Ascending aorta (tissue), 2 donors: ENCODE measurements around the gene NEK6. TPM values are rescaled to one million over a fixed set of nuclear protein-coding genes. Genes with fewer than 3 reads are reported as not detected.
"Not testable (repeated sequence)": the region's sequence is repeated elsewhere in the genome, so short reads cannot be mapped to it uniquely, and the experiment has no call there.

ENCODE experiments used
- DNase-seq, 2 donors: peaks; one replicate each; pipeline ENCODE4 v3.0.0-alpha.2; 2019; ENCODE audit warnings: low spot score in 2 of 2
- H3K27ac ChIP-seq, 2 donors: fragments of 200-600 bp; sonication (generic); one replicate each; pipeline ENCODE4 v1.5.1; 2016 to 2017; ENCODE audit warnings: mild to moderate bottlenecking in 1 of 2
- H3K27me3 ChIP-seq: fragments of 200-600 bp; sonication (generic); one replicate; pipeline ENCODE4 v1.5.1; 2017
- H3K36me3 ChIP-seq, 2 donors: fragments of 200-600 bp; sonication (generic); one replicate each; pipeline ENCODE4 v1.5.1; 2016
- H3K4me1 ChIP-seq, 2 donors: fragments of 200-600 bp; sonication (generic); one replicate each; pipeline ENCODE4 v1.5.1; 2016 to 2017; ENCODE audit warnings: mild to moderate bottlenecking in 1 of 2
- H3K4me3 ChIP-seq, 2 donors: fragments of 200-600 bp; sonication (generic); one replicate each; pipeline ENCODE4 v1.5.1; 2016 to 2017; ENCODE audit warnings: mild to moderate bottlenecking in 1 of 2
- H3K9me3 ChIP-seq, 2 donors: fragments of 200-600 bp; sonication (generic); one replicate each; pipeline ENCODE4 v1.5.1; 2016
- intact Hi-C: fragments of 100-400 bp; cut with DNase I; formaldehyde crosslinking; loops from one replicate; pipeline ENCODE4 v1.15.1; 2023
- total RNA-seq: library from RNA; depleted of rRNA; stranded (reverse); fragments of >200 nt; gene quantifications from one replicate; pipeline ENCODE4 v1.1.0, GENCODE V29; 2016
- TF ChIP-seq, protein P1 (sequence below), 3 experiments: fragments of 200-600 bp in 2 of 3; fragments of 450-650 bp in 1 of 3; sonication (generic) in 2 of 3; IDR thresholded peaks; one replicate each; pipeline ENCODE4 v1.5.1; 2016 to 2019; ENCODE audit warnings: antibody characterized with exemption in 3 of 3, mild to moderate bottlenecking in 1 of 3, moderate library complexity in 1 of 3

NEK6 gene
- total RNA-seq, 1 donor from 2014 or later = 6.7 TPM

DNA sequence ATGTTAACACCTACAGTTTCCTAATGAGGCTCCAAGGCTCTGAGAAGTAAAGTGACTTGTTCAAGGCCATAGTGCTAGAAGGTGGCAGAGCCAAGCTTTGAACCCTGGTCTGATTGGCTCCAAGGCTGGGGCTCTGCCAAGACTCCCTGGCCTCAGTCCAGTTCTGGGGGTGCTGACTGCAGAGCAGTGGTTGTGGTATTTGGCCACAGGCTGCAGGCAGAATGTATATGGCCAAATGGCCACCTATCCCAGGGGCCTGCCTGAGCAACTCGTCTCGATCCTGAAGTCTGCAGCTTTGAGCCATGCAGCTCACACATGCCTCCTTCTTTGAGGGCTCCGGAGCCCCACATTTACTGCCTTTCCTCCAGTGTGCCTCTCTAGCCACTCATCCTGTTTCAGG, 9.7 kb upstream of the NEK6 start:
- intact Hi-C loops = loop anchor here (10.0 kb wide), 1 partner anchor 123 kb away; no protein-coding TSS in a partner anchor
- Histone ChIP-seq H3K27me3 (no peaks in the 10 kb centered on the region), H3K27ac (no peak overlapping the region), H3K4me3 (no peak overlapping the region), H3K4me1 (no peaks in the 10 kb centered on the region), H3K36me3 (no peaks in the 10 kb centered on the region), H3K9me3 (no peaks in the 10 kb centered on the region)
- TF ChIP-seq, protein P1, sequence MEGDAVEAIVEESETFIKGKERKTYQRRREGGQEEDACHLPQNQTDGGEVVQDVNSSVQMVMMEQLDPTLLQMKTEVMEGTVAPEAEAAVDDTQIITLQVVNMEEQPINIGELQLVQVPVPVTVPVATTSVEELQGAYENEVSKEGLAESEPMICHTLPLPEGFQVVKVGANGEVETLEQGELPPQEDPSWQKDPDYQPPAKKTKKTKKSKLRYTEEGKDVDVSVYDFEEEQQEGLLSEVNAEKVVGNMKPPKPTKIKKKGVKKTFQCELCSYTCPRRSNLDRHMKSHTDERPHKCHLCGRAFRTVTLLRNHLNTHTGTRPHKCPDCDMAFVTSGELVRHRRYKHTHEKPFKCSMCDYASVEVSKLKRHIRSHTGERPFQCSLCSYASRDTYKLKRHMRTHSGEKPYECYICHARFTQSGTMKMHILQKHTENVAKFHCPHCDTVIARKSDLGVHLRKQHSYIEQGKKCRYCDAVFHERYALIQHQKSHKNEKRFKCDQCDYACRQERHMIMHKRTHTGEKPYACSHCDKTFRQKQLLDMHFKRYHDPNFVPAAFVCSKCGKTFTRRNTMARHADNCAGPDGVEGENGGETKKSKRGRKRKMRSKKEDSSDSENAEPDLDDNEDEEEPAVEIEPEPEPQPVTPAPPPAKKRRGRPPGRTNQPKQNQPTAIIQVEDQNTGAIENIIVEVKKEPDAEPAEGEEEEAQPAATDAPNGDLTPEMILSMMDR (IDR thresholded peaks at IDR 0.05) = no peak
- DNase-seq = no peak

DNA sequence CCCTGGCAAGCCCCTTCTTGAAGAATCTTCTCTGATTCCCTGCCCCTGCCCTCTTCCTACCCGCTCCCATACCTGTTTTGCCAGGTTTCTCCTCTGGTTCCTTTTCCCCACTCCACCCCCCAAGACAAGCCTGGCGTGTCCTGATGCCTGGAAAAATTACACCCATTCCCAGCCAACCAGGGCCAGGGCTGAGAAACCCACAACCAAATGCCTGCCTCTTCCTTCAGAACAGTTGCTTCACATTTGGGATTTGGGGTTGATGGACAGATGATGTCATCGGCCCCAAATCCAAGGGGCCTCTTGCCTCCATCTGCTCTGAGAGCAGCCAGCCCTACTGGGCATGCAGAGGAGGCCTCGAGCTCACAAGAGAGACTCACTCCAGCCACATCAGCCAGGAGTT, 8.8 kb upstream of the NEK6 start:
- no peaks in the 10 kb centered on the region for H3K36me3 ChIP-seq
- no peak overlapping the region for H3K27ac ChIP-seq
- H3K9me3 ChIP-seq = no peaks in the 10 kb centered on the region
- H3K27me3 ChIP-seq = no peaks in the 10 kb centered on the region
- intact Hi-C loops = loop anchor here (10.0 kb wide), 1 partner anchor 124 kb away; no protein-coding TSS in a partner anchor
- no peaks in the 10 kb centered on the region for H3K4me1 ChIP-seq
- DNase-seq = no peak
- no peak overlapping the region for H3K4me3 ChIP-seq
- TF ChIP-seq, protein P1 (IDR thresholded peaks at IDR 0.05) = no peak

DNA sequence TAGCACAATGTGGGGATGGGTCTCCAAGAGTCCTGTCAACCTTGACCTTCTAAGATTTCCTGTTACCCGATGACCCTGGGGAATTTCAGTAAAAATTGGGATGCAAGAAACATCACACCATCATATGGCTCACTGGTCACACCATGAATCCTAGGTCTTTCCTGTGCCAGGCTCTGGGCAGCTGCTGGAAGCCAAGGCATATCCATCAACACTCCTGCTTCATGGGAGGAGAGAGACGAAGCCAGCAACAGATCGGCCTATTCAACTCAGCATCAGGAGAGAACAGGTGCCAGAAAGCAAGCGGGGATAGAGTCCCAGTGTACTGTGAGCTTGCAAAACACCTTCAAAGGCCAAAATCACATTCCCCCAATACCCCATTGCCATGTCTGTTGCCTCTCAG, 6.5 kb upstream of the NEK6 start:
- Histone ChIP-seq H3K27ac (no peak overlapping the region), H3K27me3 (no peaks in the 10 kb centered on the region), H3K4me1 (no peaks in the 10 kb centered on the region), H3K36me3 (no peaks in the 10 kb centered on the region), H3K9me3 (no peaks in the 10 kb centered on the region), H3K4me3 (no peak overlapping the region)
- intact Hi-C loops = no loop called here
- TF ChIP-seq, protein P1 (IDR thresholded peaks at IDR 0.05) = no peak
- DNase-seq = no peak

DNA sequence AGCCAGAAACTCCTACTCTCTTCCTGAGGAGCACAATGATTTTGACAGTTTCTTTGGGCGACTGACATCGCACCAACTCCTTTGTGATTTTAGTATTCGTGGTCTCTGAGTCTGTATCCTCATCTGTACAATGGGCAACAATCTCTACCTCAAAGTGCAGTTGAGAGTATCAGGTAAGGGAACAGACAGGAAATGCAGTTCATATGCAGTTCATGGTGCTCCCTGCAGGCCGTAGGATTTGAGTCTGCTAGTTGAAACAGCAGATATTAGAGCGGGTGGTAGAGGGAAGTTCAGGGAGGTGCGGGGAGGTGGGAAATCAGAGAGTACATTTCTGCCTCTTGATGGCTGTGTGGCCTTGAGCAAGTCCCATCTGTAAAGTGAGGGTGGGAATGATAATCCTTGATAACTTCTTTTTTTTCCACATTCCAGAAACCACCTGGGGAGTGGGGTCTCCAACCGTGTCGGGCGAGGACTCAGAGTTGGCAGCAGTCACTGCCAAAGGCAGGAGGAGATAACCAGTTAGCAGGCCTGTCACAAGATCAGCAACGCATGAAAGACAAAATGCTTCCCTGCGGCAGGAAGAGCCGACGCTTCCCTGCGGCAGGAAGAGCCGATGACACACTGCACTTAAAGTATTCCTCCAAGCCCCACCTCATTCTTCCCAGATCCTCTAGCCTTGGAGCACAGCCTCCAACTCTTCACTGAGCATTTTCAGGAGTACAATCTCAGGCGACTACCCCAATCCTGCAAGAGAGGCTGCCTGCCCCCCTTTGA, 6.0 kb upstream of the NEK6 start:
- H3K4me1 ChIP-seq = no peaks in the 10 kb centered on the region
- no peaks in the 10 kb centered on the region for H3K9me3 ChIP-seq
- H3K36me3 ChIP-seq = no peaks in the 10 kb centered on the region
- no peak overlapping the region for H3K27ac ChIP-seq
- H3K4me3 ChIP-seq = no peak overlapping the region
- intact Hi-C loops = no loop called here
- H3K27me3 ChIP-seq = no peaks in the 10 kb centered on the region
- TF ChIP-seq, protein P1 (IDR thresholded peaks at IDR 0.05) = no peak
- DNase-seq = no peak

DNA sequence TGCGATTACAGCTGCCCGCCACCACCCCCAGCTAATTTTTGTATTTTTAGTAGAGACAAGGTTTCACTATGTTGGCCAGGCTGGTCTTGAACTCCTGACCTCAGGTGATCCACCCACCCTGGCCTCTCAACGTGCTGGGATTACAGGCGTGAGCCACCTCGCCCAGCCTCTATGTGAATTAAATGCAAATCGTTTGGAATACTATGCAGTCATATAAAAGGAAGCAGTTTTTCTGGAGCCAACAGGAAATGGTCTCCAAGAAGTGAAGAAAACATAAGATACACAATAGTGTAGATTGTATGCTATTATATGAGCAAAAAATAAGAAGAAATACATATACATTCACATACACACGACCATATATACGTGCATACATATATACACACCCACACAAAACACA, 4.9 kb upstream of the NEK6 start:
- H3K9me3 ChIP-seq, intact Hi-C loops, H3K36me3 ChIP-seq, H3K4me1 ChIP-seq, H3K27me3 ChIP-seq, DNase-seq, H3K4me3 ChIP-seq, H3K27ac ChIP-seq: not testable (repeated sequence)

DNA sequence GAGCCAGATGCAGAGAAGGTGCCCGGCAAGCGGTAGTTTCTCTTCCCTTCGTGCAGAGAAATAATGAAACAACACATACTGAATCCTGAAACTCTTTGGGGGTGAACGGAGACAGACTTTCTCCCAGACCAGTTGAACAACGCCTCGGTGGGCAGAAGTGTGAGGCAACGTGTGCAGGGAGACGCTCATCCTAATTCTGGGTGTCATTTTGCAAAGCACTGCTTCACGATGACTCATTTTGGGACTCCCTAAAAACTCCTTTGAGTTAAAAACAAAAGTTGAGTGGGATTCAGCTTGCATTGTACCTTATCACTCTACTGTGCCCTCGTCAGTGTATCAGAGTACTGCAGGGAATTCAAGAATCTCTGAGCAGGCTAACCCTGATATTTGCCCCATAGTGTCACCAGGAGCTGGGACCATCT, 3.5 kb upstream of the NEK6 start:
- Histone ChIP-seq H3K36me3 (no peaks in the 10 kb centered on the region), H3K9me3 (no peaks in the 10 kb centered on the region), H3K27me3 (no peaks in the 10 kb centered on the region), H3K27ac (no peak overlapping the region), H3K4me3 (no peak overlapping the region), H3K4me1 (peaks cover 0 to 5% of the 10 kb centered on the region in 2 donors)
- DNase-seq = no peak
- intact Hi-C loops = no loop called here
- TF ChIP-seq, protein P1 (IDR thresholded peaks at IDR 0.05) = no peak
